ENCODE measurements around the gene RTN4IP1.

DNA sequence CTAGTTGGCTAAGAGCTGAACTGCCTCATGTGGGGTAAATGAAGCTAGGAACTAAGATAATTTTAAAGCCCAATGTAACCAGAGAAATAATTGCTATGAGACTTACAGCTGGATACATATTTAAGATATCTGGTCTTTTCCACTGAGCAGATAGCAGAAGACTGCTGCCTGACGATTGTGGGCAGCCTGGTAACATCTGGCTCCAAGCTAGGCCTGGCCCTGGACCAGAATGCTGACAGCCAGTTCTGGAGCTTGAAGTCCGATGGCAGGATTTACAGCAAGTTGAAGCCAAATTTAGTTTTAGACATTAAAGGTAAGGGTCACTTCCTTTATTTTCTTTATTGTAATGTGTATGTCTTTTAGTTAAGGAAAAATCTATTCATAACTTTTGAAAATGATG, 65.7 kb downstream of the RTN4IP1 start:
- TF ChIP-seq, protein P1, sequence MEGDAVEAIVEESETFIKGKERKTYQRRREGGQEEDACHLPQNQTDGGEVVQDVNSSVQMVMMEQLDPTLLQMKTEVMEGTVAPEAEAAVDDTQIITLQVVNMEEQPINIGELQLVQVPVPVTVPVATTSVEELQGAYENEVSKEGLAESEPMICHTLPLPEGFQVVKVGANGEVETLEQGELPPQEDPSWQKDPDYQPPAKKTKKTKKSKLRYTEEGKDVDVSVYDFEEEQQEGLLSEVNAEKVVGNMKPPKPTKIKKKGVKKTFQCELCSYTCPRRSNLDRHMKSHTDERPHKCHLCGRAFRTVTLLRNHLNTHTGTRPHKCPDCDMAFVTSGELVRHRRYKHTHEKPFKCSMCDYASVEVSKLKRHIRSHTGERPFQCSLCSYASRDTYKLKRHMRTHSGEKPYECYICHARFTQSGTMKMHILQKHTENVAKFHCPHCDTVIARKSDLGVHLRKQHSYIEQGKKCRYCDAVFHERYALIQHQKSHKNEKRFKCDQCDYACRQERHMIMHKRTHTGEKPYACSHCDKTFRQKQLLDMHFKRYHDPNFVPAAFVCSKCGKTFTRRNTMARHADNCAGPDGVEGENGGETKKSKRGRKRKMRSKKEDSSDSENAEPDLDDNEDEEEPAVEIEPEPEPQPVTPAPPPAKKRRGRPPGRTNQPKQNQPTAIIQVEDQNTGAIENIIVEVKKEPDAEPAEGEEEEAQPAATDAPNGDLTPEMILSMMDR (IDR thresholded peaks at IDR 0.05 in 2 of 3, conservative IDR thresholded peaks at IDR 0.05 in 1 of 3; ENCODE audit: control insufficient read depth in 2 of 3, extremely low read depth in 1 of 3, insufficient read depth in 1 of 3, low read depth in 3 of 3, low read length in 3 of 3) = no peak
- no peak for TF ChIP-seq KDM1A (IDR thresholded peaks at IDR 0.05; ENCODE audit: borderline replicate concordance)
- no peak for TF ChIP-seq SMC3 (IDR thresholded peaks at IDR 0.05; ENCODE audit: borderline replicate concordance, low read length)
- TF ChIP-seq, protein P2, sequence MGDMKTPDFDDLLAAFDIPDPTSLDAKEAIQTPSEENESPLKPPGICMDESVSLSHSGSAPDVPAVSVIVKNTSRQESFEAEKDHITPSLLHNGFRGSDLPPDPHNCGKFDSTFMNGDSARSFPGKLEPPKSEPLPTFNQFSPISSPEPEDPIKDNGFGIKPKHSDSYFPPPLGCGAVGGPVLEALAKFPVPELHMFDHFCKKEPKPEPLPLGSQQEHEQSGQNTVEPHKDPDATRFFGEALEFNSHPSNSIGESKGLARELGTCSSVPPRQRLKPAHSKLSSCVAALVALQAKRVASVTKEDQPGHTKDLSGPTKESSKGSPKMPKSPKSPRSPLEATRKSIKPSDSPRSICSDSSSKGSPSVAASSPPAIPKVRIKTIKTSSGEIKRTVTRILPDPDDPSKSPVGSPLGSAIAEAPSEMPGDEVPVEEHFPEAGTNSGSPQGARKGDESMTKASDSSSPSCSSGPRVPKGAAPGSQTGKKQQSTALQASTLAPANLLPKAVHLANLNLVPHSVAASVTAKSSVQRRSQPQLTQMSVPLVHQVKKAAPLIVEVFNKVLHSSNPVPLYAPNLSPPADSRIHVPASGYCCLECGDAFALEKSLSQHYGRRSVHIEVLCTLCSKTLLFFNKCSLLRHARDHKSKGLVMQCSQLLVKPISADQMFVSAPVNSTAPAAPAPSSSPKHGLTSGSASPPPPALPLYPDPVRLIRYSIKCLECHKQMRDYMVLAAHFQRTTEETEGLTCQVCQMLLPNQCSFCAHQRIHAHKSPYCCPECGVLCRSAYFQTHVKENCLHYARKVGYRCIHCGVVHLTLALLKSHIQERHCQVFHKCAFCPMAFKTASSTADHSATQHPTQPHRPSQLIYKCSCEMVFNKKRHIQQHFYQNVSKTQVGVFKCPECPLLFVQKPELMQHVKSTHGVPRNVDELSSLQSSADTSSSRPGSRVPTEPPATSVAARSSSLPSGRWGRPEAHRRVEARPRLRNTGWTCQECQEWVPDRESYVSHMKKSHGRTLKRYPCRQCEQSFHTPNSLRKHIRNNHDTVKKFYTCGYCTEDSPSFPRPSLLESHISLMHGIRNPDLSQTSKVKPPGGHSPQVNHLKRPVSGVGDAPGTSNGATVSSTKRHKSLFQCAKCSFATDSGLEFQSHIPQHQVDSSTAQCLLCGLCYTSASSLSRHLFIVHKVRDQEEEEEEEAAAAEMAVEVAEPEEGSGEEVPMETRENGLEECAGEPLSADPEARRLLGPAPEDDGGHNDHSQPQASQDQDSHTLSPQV (IDR thresholded peaks at IDR 0.05) = no peak

Data from GM12878 (cell line).